ENCODE measurements around the gene NBPF26.
"Not testable (repeated sequence)": the region's sequence is repeated elsewhere in the genome, so short reads cannot be mapped to it uniquely, and the experiment has no call there.

The NBPF26 gene

DNA sequence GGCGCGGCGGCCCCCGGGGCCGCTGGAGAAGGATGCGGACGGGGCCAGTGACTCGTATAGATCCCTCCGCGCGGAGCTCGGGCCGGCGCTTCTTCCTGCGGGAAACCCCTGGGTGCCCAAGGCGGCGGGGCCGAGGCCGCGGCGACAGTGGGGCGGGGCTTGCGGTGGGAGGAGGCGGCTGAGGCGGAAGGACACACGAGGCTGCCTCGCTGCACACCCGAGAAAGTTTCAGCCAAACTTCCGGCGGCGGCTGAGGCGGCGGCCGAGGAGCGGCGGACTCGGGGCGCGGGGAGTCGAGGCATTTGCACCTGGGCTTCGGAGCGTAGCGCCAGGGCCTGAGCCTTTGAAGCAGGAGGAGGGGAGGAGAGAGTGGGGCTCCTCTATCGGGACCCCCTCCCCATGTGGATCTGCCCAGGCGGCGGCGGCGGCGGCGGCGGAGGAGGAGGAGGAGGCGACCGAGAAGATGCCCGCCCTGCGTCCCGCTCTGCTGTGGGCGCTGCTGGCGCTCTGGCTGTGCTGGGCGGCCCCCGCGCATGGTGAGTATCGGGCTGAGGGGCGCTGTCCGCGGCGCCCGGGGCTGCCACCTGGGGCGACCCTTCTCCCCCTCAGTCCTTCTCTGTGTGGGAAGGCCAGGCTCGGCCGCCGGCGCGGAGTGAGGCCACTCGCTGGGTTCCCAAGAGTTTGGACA lies at the start of gene NBPF26:
Gene NBPF26, plus strand, starts transcription at position 231 of the 688 bp plus-strand sequence.
- DNase-seq (ENCODE audit: low spot score) = not testable (repeated sequence)

DNA sequence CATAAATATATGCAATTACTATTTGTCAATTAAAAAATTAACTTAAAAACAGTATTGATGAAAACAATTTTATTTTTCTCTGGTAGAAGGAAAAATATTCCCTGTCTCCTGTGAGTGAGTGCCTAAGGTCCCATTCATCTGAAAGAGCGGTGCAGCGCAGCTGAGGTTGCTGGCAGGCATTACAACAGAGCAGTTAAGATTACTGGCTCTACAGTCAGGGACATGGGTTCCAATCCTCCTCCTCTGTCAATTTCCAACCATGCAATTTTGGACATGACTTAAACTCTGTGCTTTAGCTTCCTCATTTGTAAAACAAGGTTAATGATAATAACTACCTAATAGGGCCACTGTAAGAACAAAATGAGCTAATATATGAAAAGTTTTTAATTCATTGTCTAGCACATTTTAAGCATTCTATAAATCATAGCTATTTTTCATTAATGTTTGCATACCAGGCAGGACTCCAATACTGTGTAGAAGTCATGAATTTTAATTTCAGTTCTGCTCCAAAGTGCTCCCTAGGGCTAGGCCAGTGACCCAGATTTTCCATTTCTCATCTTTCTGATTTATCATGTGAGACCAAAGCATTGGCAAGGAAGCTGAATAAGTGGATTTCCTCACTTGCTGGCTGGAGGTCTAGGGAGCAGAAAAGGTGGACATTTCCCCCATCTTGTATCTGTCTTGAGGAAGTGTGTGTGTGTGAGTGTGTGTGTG lies 43.5 kb upstream of the NBPF26 start:
- not testable (repeated sequence) for DNase-seq (ENCODE audit: low spot score)

DNA sequence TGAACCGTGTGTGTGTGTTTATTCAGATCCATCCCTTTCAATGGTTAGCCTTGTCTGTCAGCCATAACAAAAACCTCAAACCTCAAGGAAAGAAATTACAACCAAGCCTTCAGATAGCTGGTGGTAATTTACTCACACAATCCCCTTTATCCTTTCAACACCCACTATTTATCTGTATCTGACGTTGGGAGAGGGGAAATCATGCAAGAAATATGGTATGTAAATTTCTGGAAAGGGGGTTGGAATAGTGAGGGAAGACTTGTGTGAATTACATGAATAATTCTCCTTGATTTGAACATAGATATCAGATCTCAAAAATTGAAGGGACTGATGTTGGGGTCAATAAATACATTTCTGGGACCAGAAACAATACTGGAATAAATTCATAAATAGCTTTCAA lies 42.8 kb upstream of the NBPF26 start:
- not testable (repeated sequence) for DNase-seq (ENCODE audit: low spot score)

DNA sequence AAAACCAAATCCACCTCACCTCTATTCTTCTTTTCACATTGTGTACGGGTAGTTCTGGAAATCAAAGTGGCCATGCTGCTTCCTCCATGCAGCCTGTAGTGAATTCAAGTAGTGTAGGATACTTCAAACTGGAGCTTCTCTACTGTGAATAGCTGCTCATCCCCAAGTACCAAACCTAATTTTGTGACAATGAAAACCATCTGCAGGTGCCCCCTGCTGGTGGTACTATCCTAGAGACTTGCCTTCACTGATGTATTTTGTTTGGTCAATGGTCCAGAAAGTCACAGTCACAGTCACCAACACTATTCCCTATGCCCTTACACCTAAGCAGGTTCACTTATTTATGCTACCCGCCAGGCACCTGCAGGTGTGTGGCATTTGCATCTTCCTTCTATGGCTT lies 39.3 kb upstream of the NBPF26 start:
- not testable (repeated sequence) for DNase-seq (ENCODE audit: low spot score)

DNA sequence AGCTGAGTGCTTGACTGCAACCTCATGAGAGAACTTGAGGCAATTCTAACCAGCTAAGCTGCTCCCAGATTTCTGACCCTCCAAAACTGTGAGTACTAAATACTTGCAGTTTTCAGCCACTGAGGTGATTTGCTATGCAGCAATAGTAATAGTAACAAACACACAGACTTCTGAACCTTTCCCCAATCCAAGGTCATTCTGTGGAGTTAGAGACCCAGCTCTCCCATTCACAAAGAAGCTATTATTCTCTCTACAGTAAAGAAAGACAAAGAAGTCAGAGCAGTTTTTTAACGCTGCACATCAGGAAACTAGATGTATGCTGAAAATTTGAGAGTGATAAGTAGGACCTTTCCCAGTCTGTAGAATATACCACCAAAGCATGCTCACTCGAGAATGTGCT lies 38.1 kb upstream of the NBPF26 start:
- not testable (repeated sequence) for DNase-seq (ENCODE audit: low spot score)

DNA sequence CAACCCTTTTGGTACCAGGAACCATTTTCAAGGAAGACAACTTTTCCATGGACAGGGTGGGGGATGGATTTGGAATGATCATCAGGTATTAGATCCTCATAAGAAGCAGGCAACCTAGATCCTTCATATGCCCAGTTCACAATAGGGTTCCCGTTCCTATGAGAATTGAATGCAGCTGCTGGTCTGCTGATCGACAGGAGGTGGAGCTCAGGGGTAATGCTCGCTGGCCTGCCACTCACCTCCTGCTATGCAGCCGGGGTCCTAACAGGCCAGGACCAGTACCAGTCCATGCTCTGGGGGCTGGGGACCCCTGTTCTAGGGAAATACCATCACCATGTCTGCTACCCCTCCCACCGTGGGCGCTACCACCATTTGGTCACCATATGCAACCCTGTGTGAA lies 36.5 kb upstream of the NBPF26 start:
- not testable (repeated sequence) for DNase-seq (ENCODE audit: low spot score)

DNA sequence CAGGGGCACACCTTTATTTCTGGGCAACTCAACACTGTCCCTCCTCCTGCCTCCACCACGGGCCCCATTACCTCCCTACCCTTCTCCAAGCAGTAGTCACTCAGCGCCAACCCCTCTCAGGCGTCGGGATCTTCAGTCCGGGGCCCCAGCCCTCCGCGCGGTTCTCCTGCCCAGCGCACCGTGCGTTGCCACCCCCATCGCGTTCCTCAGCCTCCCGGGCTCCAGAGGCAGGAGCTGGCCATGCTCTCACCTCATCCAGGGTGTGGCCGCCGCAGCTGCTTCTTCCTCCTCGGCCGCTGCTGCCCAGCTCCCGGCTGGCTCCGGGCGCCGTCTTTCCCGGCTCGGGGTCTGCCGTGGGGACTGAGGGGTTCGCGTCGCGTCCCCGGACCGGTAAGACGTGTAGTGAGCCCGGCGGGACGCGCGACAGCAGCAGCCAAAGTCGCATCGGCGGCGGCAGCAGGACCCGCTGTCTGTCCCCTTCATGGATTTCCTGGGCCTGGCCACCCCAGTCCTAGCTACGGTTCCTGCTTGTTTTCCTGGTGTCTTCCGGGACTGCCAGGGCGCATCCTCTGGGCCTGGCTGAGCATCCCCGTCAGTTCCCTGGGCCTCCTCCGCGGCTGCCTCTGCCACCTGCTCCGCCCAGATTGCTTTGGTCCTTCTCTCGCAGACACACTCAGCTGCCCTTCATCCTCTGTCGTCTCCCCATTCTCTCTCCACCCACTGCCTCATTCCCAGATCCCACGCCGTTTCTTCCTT lies 22.8 kb upstream of the NBPF26 start:
- not testable (repeated sequence) for DNase-seq (ENCODE audit: low spot score)

DNA sequence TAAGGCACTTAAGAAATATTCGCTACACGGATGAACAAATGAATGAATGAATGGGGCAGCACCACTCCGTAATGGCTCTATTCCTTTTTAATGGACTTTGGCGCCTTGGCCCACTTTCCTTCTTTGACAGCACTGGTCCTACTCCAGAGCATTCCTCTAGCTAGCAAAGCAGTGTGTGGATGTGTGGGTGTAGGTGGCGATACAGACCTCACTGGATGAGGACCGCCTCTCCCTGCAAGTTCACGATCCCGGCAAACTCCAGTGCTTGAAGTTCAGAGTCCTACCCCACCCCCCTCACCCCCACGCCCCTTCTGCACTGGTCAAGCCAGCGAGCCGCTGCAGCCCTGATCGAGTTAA lies 409 bp upstream of the NBPF26 start:
- DNase-seq (ENCODE audit: low spot score) = not testable (repeated sequence)

DNA sequence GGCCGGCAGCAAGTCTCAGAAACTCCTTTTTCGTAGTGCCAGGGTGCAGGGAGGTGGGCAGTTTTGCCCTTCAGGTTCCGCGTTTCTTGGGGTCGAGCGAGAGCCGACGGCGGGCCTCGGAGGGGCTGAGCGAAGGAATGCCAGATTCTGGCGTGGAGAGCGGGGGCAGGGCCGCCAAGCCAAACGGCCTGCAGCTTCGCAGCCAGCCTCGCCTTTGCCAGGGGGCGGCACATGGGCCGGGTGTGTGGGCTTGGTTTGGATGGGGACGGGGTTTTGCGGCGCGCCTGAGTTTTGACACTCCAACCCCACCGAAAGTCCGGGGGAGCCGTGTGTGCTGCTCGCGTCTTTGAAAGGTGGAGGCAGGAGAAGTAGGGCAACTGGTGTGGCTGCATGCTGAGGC lies 762 bp downstream of the NBPF26 start:
- not testable (repeated sequence) for DNase-seq (ENCODE audit: low spot score)

DNA sequence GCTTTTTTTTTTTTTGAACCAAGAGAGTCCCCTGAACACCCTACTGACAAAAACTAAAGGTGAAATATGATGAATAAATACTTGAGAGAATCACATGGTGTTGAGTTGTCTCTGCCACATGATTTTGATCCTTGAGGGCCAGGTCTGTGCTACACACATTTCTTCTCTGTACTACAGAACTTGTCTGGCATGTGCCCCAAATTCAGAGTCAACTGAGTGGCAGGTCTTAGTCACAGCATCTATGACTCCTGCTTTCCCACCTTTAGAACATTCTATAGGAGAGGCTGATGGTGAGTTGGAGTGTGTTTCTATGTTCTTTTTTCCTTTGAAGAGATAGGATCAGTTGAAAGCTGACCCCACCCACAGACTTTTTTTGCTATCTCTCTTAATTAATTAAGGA lies 5.1 kb downstream of the NBPF26 start:
- DNase-seq (ENCODE audit: low spot score) = not testable (repeated sequence)

DNA sequence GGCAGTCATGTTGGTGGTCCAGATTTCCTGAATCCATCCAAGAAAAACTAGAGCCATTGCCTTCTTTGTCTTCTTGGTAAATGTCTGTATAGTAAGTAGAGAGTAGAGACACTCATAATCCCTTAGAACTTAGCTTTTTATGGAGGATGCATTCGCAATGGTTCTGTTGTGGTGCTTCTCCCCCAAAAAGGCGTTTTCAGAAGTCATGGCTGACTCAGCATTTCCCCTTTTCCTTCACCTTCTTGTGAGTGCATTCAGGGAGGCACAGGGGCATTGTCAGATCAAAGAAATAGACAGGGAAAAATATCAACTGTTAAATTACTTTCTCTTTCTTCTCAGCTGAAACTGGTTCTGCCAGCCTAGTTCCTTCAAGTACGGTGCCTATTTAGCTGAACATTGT lies 45.3 kb downstream of the NBPF26 start:
- not testable (repeated sequence) for DNase-seq (ENCODE audit: low spot score)

DNA sequence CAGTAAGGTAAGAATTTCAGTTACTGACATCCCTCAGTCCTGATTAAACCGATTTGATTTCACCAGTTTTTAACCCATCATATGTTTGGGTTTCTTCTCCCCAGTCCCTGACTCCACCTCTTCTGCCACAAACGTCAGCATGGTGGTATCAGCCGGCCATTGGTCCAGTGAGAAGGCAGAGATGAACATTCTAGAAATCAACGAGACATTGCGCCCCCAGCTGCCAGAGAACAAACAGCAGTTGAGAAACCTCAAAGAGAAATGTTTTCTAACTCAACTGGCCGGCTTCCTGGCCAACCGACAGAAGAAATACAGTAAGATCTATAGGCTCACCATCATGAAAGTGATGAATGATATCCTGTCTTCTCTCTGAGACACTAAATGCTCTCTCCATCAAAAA lies 81.7 kb downstream of the NBPF26 start:
- not testable (repeated sequence) for DNase-seq (ENCODE audit: low spot score)

DNA sequence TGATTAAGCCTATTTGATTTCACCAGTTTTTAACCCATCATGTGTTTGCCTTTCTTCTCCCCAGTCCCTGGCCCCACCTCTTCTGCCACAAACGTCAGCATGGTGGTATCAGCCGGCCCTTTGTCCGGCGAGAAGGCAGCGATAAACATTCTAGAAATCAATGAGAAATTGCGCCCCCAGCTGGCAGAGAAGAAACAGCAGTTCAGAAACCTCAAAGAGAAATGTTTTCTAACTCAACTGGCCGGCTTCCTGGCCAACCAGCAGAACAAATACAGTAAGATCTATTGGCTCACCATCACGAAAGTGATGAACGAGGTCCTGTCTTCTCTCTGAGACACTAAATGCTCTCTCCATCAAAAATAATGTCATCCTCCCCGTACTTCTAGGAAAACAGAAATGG lies 88.1 kb downstream of the NBPF26 start:
- DNase-seq (ENCODE audit: low spot score) = not testable (repeated sequence)

DNA sequence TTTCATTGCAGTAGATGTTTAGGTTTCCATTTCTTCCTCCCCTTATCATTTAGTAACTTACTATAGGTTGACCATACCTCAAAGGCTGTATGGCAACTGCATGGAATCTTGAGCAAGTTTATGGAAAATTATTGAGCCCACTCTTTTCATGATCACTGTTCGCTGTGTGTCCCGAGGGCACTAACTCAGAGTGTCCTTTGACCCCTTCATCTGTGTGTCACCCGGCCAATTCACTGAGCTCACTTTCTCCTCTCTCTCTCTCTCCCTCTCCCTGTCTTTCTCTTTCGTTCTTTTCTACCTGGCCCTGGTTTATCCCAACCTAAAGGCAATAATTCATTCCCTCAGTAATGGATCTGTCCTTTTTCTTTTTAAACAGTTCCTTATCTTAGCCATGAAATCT lies 101.3 kb downstream of the NBPF26 start:
- DNase-seq (ENCODE audit: low spot score) = not testable (repeated sequence)

DNA sequence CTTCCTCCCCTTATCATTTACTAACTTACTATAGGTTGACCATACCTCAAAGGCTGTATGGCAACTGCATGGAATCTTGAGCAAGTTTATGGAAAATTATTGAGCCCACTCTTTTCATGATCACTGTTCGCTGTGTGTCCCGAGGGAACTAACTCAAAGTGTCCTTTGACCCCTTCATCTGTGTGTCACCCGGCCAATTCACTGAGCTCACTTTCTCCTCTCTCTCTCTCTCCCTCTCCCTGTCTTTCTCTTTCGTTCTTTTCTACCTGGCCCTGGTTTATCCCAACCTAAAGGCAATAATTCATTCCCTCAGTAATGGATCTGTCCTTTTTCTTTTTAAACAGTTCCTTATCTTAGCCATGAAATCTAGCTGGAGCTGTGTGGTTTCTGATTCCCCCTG lies 102.9 kb downstream of the NBPF26 start:
- not testable (repeated sequence) for DNase-seq (ENCODE audit: low spot score)

DNA sequence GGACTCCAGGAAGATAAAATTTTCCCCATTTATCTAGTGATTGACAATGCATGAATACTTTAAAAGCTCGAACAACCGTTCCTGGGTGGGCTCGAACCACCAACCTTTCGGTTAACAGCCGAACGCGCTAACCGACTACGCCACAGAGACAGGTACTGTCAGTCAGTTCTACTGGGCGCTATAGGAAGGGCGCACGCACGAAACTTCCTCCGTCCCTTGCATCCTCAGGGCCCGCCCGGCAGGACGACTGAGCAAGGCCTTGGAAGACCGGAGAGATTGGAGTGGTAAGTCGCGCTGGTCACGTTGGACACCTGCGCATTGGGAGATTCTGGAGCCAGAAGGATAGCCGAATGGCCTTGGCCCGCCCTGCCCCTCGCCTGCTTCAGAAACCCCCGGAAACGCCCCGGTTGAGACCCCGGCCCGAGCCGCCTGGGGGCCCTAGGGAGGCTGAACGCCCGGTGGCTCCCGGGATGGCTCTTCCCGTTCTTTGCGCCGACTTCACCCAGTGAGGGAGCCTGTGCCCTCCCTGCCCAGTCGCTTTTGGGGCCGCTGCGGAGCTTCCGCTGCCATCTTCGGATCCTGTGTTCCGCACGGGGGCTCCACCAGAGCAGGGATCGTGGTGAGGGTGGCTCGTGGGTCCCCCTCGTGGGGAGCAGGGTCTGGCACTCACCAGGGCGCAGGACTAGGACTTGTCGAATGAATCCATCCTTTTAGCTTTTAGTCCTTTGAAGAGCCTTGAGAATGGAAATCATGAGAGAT lies 120.6 kb downstream of the NBPF26 start:
- DNase-seq (ENCODE audit: low spot score) = peak; percentile 37

DNA sequence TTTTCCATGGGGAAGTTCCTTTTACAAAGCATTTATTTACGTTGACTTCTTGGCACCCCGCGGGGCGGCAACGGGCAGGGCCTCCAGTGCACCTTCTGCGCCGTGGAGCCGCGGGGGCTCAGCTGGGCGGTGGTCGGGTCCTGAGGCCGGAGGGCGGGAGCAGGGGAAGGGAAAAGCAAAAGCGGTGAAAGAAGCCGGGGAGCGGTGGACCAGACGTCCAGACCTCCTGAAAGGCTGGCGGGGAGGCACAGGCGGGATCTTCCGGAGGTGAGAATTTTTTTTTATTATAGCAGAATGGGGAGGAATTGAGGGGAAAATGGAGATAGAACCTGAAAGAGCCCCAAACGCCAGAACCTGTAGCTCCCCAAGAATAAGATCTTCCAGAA lies 121.2 kb downstream of the NBPF26 start:
- DNase-seq (ENCODE audit: low spot score) = not testable (repeated sequence)

DNA sequence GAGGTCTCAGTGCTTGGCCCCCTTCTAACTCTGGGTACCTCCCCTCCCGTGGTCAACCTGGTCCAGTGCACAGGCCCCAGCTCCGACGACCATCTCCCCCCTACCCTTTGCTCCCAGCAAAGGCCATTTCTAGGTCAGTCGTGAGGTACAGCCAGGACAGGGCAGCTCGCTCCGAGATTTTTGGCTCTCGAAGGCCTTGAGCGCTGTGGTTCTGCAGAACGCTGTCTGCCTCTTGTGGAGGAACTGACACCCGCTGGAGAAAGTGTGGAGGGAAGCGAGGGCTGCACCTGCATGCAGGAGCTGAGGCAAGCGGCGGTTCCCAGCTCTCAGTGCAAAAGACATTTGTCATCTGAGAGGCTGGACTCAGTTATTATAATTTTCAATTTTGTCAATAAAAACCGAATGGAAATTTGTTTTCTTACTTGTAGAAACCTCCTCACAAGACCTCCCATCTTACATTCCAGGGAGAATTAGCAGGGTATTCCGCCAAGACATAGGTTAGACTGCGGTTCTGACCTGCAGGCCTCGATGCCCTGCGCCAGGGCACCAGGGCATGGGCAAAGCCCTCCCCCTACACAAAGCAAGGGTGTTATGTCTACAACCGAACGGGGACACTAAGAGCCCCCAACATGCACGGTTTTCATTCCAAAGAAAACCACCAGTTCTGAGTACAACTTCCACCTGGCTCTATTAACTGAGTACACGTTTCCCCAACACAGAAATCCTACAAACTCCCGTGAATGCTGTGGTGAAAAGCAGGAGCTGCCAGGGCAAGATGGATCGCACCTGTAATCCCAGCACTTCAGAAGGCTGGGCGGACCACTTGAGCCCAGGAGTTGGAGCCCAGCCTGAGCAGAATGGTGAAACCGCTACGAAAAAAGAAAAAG lies 125.9 kb downstream of the NBPF26 start:
- DNase-seq (ENCODE audit: low spot score) = not testable (repeated sequence)

DNA sequence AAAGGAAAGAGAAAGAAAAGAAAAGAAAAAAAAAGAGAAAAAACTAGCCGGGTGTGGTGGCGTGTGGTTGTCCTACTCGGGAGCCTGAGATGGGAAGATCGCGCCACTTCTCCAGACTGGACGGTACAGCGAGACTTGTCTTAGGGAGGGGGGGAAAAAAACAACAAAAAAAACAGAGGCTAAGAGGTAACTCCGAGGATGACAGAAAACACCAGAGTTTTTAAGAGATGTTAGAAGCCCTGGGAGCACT lies 126.5 kb downstream of the NBPF26 start:
- DNase-seq (ENCODE audit: low spot score) = not testable (repeated sequence)

DNA sequence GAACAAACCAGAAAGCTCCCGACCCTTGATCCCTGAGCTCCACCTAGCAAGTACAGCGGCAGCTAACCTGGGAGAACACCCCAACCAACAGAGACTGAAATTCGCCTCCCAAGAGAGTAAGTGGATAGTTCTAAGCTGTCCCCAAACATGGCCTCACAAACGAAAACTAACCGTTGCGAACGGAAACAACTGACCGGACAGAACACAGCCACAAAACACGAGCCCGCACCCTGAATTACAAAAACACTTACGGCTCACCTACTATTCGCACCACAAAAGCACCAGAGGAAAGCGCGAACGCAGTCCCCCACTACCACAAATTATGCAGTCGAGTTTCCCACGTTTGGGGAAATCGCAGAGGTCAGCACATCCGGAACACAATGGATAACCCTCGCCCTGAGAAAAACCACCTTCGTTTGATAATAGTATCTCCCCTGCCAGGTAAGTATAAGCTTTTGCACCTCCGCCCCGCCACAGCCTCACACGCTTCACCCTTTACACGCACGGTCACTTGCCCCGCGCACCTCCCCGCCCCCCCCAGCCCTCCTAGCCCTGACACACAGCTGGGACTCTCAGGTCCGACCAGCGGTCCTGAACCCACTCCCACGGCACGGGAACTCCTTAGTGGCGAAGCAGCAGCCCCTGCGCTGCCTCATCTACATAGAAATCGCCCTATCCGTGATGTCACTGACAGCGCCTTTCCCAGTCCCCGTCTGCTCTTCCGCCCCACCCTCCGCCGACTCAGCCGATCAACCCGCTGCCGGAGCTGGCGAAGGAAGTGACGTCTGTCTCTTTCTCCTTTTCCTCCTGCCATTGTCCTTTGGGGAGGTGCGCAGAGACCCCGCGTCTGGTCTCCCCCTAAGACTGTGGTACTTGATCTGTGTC lies 127.0 kb downstream of the NBPF26 start:
- DNase-seq (ENCODE audit: low spot score) = peak; percentile 25

Measured in GM03348 (cell line).